Heart right ventricle (tissue), 16 donors: ENCODE measurements around the gene ASIP. TPM values are rescaled to one million over a fixed set of nuclear protein-coding genes. Genes with fewer than 3 reads are reported as not detected.

Experiments
- ATAC-seq, 8 donors: fragments of 200-7000 bp; cut with Tn5 transposase; one replicate each; pipeline ENCODE4 v1.9.1; 2020; ENCODE audit warnings: mild to moderate bottlenecking in 8 of 8, moderate library complexity in 8 of 8, moderate number of reproducible peaks in 1 of 8
- DNase-seq, 2 donors: peaks; one replicate each; pipeline ENCODE4 v3.0.0-alpha.2; 2020
- H3K27ac ChIP-seq, 10 donors: fragments of 200-600 bp; sonication (generic) in 2 of 10; one replicate each; pipeline versions ENCODE4 v1.5.0 to v1.8.0; 2020 to 2022; ENCODE audit warnings: mild to moderate bottlenecking in 3 of 10
- H3K27me3 ChIP-seq, 7 donors: fragments of 200-600 bp; one replicate each; pipeline ENCODE4 v1.8.0; 2021 to 2022; ENCODE audit warnings: mild to moderate bottlenecking in 2 of 7
- H3K36me3 ChIP-seq, 9 donors: fragments of 200-600 bp; sonication (generic) in 1 of 9; one replicate each; pipeline versions ENCODE4 v1.5.0 to v1.8.0; 2020 to 2022; ENCODE audit warnings: mild to moderate bottlenecking in 2 of 9
- H3K4me1 ChIP-seq, 9 donors: fragments of 200-600 bp; sonication (generic) in 1 of 9; one replicate each; pipeline versions ENCODE4 v1.5.0 to v1.8.0; 2020 to 2022; ENCODE audit warnings: mild to moderate bottlenecking in 4 of 9
- H3K4me3 ChIP-seq, 10 donors: fragments of 200-600 bp; sonication (generic) in 2 of 10; one replicate each; pipeline versions ENCODE4 v1.5.0 to v1.8.0; 2020 to 2022; ENCODE audit warnings: mild to moderate bottlenecking in 7 of 10, moderate library complexity in 2 of 10
- H3K9me3 ChIP-seq, 11 donors: fragments of 200-600 bp in 10 of 11; sonication (generic) in 2 of 11; one replicate each; pipeline versions ENCODE4 v1.5.0 to v1.8.0; 2013 to 2022; ENCODE audit warnings: mild to moderate bottlenecking in 2 of 11, control low read depth in 1 of 11, moderate library complexity in 1 of 11
- WGBS, 2 donors: extraction: QIAGEN DNeasy Blood & Tissue Kit; methylation state at CpG; one replicate each; pipeline ENCODE4 v1.1.7; 2013; ENCODE audit warnings: inconsistent platforms in 1 of 2; 5-methylcytosine and 5-hydroxymethylcytosine counted together
- intact Hi-C, 10 donors: fragments of 100-400 bp; cut with DNase I; formaldehyde crosslinking; loops; one replicate each; pipeline versions ENCODE4 v1.11.1 to v1.14.2; 2022
- long read RNA-seq, 3 donors: library from polyadenylated mRNA; unstranded; transcript quantifications; one replicate each; pipeline ENCODE4 v2.0.0, GENCODE V29; 2020 to 2021
- polyA plus RNA-seq, 2 donors: library from polyadenylated mRNA; stranded (reverse); fragments of 200-250 nt; gene quantifications; one replicate each; pipeline ENCODE4 v1.2.3, GENCODE V29; 2013
- total RNA-seq, 10 donors: library from RNA; stranded (reverse); fragmentation: NEBNext Ultra II Directional in 3 of 10; extraction: Animal tissue kit (Norgen Biotek cat#: 25700) in 3 of 10; gene quantifications; one replicate each; pipeline versions ENCODE4 v1.2.1 to v1.2.4, GENCODE V29; 2021 to 2023
- TF ChIP-seq, protein P1 (sequence below), 9 donors: fragments of 200-600 bp; sonication (generic) in 2 of 9; IDR thresholded peaks; one replicate each; pipeline versions ENCODE4 v1.5.0 to v1.8.0; 2021 to 2022; ENCODE audit warnings: antibody characterized with exemption in 9 of 9, mild to moderate bottlenecking in 5 of 9, moderate library complexity in 1 of 9
- donor health status: Arrhythmogenic right ventricular cardiomyopathy.
- donor health status: ischemic (EF 13 %, LVEDD 7.1; RV severe dilation, severe dysfunction).
- donor health status: healthy with polysubstance abuse.
- donor health status: DM: no; HTN: yes; CAD: no.
- donor health status: DM: no; HTN: no; CAD: no.
- donor health status: ischemic (EF 25% LVEDD 6.9; RV normal size, moderate dysfunction).
- donor health status: ischemic (EF 25% LVEDD 5.7; RV mildly dilated, moderate dysfunction).
- donor health status: healthy.
- donor health status: DM: yes; HTN: yes; CAD: no.
- donor health status: Ischemic cardiomyopathy.
- donor health status: ischemic (EF 35%, LVEDD 5.7; RV mildly dilated, moderate dysfunction).
- donor health status: nonischemic (EF 11% LVEDD 7.7; RV severe dilation, severe dysfunction).
- donor health status: DM: yes; HTN: yes; CAD: no.
- donor health status: PGD.
- donor health status: ischemic (EF 29% LVEDD 5.4; RV normal size, mild dysfunction).
- donor health status: nonischemic (EF 23%, LVEDD 6.1; RV moderate dilation, normal function).

Gene ASIP, protein sequence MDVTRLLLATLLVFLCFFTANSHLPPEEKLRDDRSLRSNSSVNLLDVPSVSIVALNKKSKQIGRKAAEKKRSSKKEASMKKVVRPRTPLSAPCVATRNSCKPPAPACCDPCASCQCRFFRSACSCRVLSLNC
- total RNA-seq (10 to 100 TPM in 9 of 10 donors, 1 to 10 TPM in 1; 4.7 to 21.6 (median 13.1) TPM), polyA plus RNA-seq (100 to 1,000 TPM in 1 of 2 donors, 1 to 10 TPM in 1; 1.6 to 234 TPM)
- long read RNA-seq, donor 1, partial matches to known transcripts, result 4 of 6 reads
- long read RNA-seq, donor 1, other reads (novel, unspliced or antisense), result 2 of 6 reads
- long read RNA-seq, donor 2, partial matches to known transcripts, result 12 of 15 reads
- long read RNA-seq, donor 2, other reads (novel, unspliced or antisense), result 3 of 15 reads
- long read RNA-seq, donor 3, partial matches to known transcripts, result 0 of 1 reads
- long read RNA-seq, donor 3, other reads (novel, unspliced or antisense), result 1 of 1 reads

DNA sequence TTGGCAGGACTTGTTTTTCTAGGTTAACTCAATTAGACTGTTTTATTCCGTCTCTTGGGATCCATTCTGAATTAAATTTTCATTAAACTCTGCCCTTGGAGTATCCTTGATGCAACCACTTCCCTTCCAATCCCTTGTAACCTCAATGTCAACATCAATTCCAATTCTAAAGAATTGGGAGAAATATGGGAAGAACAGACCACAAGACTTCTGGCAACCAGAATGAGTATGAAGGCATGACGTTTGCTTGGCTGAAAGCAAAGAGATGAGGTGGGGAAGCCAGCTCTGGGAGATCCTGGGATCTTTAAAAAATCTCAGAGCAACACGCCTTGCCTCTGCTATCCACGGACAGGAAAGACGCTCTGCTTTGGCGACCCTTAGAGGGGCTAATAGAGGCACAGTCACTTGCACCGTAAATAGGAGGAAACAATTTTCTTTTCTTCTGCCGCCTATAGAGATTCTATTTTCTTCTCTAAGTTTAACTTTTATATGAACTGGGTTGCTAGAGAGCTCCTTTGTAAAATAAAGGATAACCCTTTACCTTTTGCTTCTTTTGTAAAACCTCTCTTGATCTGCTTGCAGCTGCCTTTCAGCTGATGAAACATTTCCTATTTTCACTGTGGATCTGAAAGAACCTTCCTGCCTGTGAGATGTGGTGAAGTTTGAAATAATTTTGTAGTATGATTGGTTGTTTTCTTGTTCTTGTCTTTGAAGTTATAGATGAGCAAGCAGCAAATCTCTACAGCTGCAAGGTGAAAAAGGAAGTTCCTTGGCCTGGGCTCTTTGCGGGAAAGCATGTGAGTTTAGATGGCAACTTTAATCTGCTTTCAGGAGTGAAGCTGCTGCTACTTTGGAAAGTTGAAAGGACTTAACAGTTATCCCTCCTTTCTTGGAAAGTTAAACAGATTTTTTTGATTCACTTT is at the start of gene ASIP:
Gene ASIP, plus strand, starts transcription at position 731 of the 923 bp plus-strand sequence. CDS start 18,952 bp downstream, outside the sequence.
- Histone ChIP-seq H3K4me3 (no peak within 1 kb of the TSS), H3K9me3 (peaks cover 0 to 24% (median 14%) of the 10 kb centered on the region in 11 donors), H3K27me3 (peaks cover 0 to 13% (median 0%) of the 10 kb centered on the region in 7 donors), H3K36me3 (no peaks in the 10 kb centered on the region), H3K4me1 (peaks cover 0 to 5% (median 0%) of the 10 kb centered on the region in 9 donors), H3K27ac (no peak within 1 kb of the TSS)
- ATAC-seq (no peak), DNase-seq (no peak)
- intact Hi-C loops, result no loop called here
- TF ChIP-seq, protein P1, sequence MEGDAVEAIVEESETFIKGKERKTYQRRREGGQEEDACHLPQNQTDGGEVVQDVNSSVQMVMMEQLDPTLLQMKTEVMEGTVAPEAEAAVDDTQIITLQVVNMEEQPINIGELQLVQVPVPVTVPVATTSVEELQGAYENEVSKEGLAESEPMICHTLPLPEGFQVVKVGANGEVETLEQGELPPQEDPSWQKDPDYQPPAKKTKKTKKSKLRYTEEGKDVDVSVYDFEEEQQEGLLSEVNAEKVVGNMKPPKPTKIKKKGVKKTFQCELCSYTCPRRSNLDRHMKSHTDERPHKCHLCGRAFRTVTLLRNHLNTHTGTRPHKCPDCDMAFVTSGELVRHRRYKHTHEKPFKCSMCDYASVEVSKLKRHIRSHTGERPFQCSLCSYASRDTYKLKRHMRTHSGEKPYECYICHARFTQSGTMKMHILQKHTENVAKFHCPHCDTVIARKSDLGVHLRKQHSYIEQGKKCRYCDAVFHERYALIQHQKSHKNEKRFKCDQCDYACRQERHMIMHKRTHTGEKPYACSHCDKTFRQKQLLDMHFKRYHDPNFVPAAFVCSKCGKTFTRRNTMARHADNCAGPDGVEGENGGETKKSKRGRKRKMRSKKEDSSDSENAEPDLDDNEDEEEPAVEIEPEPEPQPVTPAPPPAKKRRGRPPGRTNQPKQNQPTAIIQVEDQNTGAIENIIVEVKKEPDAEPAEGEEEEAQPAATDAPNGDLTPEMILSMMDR (IDR thresholded peaks at IDR 0.05), result no peak
- WGBS, 2 donors, result 71 to 75% methylated on average over 9 of the region's 9 CpGs

DNA sequence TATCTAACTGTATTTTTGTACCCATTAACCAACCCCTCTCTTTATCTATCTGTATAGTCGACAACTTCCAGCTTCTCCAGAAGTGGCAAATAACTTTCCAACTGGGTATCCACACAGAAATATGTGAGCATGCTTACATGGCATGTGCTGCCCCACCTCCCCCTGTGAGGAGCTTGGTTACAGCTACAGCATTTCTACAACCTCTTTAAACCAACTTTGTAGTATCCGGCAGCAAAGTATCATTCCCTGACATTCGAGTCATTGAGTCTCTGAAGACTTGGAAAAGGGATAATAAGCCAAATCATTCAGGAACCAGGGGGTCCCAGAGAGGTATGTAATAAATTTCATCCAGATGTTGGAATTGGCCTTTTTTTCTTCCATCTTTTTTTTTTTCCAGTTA is 48.2 kb upstream of the ASIP start:
- DNase-seq, result no peak
- intact Hi-C loops, result loop anchor here in 3 of 10 donors (5.0 to 10.0 kb wide), 3 partner anchors 109 to 562 kb away; partner anchors contain the start of gene AHCY (in 2 of the 3)
- no peaks in the 10 kb centered on the region for H3K9me3 ChIP-seq
- H3K4me3 ChIP-seq, result no peak overlapping the region
- WGBS, 2 donors, result 59 to 69% methylated on average over 3 of the region's 3 CpGs
- H3K27me3 ChIP-seq, result peaks cover 0 to 19% (median 8%) of the 10 kb centered on the region in 7 donors
- no peak for ATAC-seq
- TF ChIP-seq, protein P1 (IDR thresholded peaks at IDR 0.05), result no peak
- H3K4me1 ChIP-seq, result peaks cover 0 to 9% (median 0%) of the 10 kb centered on the region in 9 donors
- no peak overlapping the region for H3K27ac ChIP-seq
- H3K36me3 ChIP-seq, result no peaks in the 10 kb centered on the region

DNA sequence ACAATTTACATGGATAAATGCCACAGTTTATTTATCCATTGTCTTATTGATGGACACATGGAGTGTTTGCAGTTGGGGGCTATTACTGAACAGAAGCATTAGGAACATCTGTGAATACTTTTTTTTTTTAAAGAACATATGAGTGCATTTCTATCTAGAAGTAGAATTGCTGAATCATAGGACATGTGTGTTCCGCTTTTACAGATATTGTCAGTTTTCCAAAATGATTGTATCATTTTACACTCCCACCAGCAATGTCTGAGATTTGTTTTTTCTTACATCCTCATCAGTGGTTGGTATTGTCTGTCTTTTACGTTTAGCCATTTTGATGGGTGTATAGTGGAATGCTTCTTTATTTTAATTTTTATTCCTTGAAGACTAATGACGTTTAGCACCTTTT is 42.0 kb upstream of the ASIP start:
- H3K9me3 ChIP-seq, result peaks cover 0 to 11% (median 0%) of the 10 kb centered on the region in 11 donors
- no peaks in the 10 kb centered on the region for H3K4me1 ChIP-seq
- H3K4me3 ChIP-seq, result no peak overlapping the region
- no peak for DNase-seq
- peaks cover 0 to 41% (median 11%) of the 10 kb centered on the region in 7 donors for H3K27me3 ChIP-seq
- TF ChIP-seq, protein P1 (IDR thresholded peaks at IDR 0.05), result no peak
- H3K36me3 ChIP-seq, result no peaks in the 10 kb centered on the region
- H3K27ac ChIP-seq, result no peak overlapping the region
- 66 to 78% methylated on average over 3 of the region's 3 CpGs for WGBS, 2 donors
- no peak for ATAC-seq
- intact Hi-C loops, result loop anchor here in 1 of 10 donors (10.0 kb wide), 1 partner anchor 556 kb away; no protein-coding TSS in a partner anchor

DNA sequence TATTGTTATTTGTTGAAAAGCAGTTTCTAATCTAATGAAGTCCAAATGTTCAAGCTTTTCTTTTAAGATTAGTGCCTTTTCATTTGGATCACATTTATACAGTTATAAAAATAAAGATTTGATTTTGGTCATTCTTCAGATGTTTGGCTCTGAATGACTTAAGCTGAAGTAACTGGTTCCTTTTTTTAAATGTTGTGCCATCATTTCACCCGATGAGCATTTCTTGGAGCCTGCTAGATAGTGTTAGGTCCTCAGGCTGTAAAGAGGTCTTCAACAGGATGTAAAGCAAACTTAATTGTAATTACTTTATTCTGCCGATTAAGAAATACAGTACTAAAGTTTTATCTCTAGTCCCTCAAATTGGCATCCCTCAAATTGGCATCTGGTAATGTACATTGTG is 41.2 kb upstream of the ASIP start:
- Histone ChIP-seq H3K27me3 (peaks cover 0 to 41% (median 11%) of the 10 kb centered on the region in 7 donors), H3K4me1 (no peaks in the 10 kb centered on the region), H3K4me3 (no peak overlapping the region), H3K36me3 (no peaks in the 10 kb centered on the region), H3K27ac (no peak overlapping the region), H3K9me3 (peaks cover 0 to 11% (median 0%) of the 10 kb centered on the region in 11 donors)
- intact Hi-C loops, result no loop called here
- TF ChIP-seq, protein P1 (IDR thresholded peaks at IDR 0.05), result no peak
- DNase-seq, result no peak
- no peak for ATAC-seq
- WGBS, 2 donors, result 73 to 78% methylated on average over 2 of the region's 2 CpGs
